Epithelial cell of esophagus (primary cell): Measurements from ENCODE around the gene NNT.

Experiments used
- DNase-seq: peaks from one replicate; pipeline ENCODE4 v3.0.0; 2010; ENCODE audit warnings: low read depth
- H3K4me3 ChIP-seq: 2 replicates; pipeline ENCODE4 v1.5.1; 2011; ENCODE audit warnings: mild to moderate bottlenecking, low read length, control low read depth
- CTCF ChIP-seq: IDR thresholded peaks from 2 replicates; pipeline ENCODE4 v1.5.1; 2011; ENCODE audit warnings: low read depth, mild to moderate bottlenecking, low read length, control low read depth, inconsistent platforms; ENCODE audit not compliant: insufficient read depth; ENCODE audit errors: missing control alignments

The NNT gene

DNA sequence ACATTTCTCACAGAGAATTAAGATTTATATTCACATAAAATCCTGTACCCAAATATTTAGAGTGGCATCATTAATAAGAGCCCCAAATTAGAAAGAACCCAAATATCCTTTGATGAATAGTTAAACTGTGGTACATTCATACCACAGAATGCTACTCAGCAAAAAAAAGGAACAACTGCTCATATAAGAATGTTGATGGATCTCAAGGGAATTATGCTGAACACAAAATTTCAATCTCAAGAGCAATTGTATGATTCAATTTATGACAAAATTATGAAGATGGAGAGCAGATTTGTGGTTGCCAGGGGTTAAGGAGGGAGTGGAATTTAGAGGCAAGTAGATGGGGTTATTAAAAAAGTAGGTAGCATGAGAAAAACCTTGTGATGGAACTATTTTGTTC, 41.6 kb upstream of the NNT start:
- TF ChIP-seq CTCF, result no peak

DNA sequence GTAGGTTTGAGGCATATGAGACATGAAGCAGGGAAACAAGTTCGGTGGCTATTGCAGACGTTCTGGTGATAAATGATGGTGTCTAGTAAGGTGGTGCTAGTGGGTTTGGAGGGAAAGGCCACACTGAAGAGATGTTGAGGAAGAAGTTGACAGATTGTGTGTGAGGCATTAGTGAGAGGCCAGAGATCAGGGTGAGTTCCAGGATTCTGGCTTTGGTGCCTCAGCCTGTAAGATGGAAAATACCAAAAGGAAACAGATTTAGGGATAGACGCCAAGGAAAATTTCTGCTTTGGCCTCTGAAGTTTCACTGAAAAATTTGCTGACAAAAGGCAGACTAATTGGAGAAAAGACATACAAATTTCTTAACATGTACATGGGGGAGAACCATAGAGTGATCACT, 39.7 kb upstream of the NNT start:
- DNase-seq, result no peak
- no peak overlapping the region for H3K4me3 ChIP-seq
- TF ChIP-seq CTCF, result no peak

More for the DNA sequence above, 41.6 kb upstream of the NNT start:
- DNase-seq, result no peak
- H3K4me3 ChIP-seq, result no peak overlapping the region

DNA sequence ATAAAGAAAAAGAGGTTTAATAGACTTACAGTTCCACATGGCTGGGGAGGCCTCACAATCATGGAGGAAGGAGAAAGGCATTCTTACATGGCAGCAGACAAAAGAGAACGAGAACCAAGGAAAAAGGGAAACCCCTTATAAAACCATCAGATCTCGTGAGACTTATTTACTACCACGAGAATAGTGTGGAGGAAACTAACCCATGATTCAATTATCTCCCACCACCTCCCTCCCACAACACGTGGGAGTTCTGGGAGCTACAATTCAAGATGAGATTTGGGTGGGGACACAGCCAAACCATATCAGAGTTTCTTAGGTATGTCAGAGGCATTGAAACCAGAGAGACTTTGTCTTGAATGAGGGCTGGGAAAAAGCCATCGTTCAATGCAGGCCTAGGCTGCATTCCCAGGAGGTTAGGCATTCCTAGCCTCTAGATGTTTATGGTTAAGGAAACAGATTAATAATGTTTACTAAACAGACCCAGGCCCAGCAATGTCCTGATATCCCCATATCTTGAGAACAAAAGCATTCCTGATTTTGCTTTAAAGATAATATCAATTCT, 38.6 kb upstream of the NNT start:
- H3K4me3 ChIP-seq, result no peak overlapping the region
- TF ChIP-seq CTCF, result no peak
- DNase-seq, result no peak

- H3K4me3 ChIP-seq, result no peak overlapping the region
- no peak for TF ChIP-seq CTCF
- no peak for DNase-seq
These were observed 37.9 kb upstream of the NNT start for GRCh38 chr5:43565043-43565442.

DNA sequence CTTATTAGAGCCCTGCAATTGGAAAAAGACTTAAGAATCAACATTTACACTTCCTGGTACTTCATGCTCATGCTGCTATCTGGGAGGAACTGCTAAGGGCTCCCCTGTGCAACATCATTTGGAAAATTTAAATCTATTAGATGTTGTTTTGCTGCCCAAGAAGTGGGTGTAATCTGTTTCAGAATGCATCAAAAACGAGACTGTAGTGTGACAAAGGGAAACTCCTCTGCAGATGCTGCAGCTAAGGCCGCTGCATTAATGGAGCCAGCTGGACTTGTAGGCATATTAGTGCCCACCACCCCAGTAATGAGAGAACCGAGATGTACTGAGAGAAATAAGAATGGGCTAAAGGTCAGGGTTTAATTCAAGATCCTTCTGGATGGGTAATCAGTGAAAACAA, 35.0 kb upstream of the NNT start:
- no peak overlapping the region for H3K4me3 ChIP-seq
- no peak for DNase-seq
- no peak for TF ChIP-seq CTCF

- no peak for DNase-seq
- H3K4me3 ChIP-seq, result no peak overlapping the region
- TF ChIP-seq CTCF, result no peak
These were observed 33.7 kb upstream of the NNT start for GRCh38 chr5:43569236-43569746.

DNA sequence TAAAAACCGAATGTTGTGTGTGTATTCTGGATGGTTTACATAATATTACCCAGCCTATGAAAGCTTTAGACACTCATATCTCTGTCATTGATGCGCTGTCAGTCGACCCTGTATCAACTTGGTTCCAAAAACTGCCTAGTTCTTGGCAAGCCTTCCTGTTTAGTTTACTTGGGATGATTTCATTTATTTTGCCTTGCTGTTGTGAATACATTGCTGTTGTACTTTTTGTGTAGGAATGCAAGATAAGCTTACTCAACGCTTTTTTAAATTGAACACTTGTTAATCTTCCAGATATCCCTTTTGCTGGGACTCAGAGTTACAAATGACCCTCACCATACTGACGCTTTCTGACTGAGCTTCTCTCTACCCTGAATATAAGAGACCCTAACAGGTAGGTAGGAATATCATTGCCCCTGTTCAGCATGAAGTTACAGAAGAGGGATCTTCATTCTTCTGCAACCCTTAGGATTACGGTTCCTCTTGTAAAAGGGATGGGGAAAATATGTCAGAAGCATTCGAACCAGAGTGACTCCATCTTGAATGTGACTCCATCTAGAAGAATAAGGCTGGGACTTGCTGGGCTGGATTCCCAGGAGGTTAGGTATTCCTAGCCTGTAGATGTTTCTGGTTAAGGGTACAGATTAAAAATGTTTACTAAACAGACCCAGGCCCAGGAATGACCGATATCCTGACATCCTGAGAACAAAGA, 32.4 kb upstream of the NNT start:
- H3K4me3 ChIP-seq, result no peak overlapping the region
- DNase-seq, result no peak
- no peak for TF ChIP-seq CTCF
